IMR-90 (cell line): ENCODE results near the gene CHAT. TPM values are rescaled to one million over a fixed set of nuclear protein-coding genes. Genes with fewer than 3 reads are reported as not detected.

Source experiments
- ATAC-seq: fragments of 200-7000 bp; cut with Tn5 transposase; 2 replicates; pipeline ENCODE4 v1.9.1; 2020; ENCODE audit warnings: low read depth, mild to moderate bottlenecking, moderate library complexity
- BruUV-seq: library from RNA; stranded (reverse); fragments of 400-500 nt; replicated peaks from 2 replicates; lab custom pipeline; 2021; lab: Mats Ljungman, UMichigan
- CTCF ChIA-PET: fragments of 300-600 bp; formaldehyde crosslinking; extraction: SDS; loops from one replicate; lab custom pipeline; 2021; ENCODE audit warnings: antibody characterized with exemption; lab: Yijun Ruan, JAX
- POLR2A ChIA-PET: fragments of 300-600 bp; sonication (Branson Sonifier 250); formaldehyde crosslinking; loops from one replicate; lab custom pipeline; 2022; ENCODE audit warnings: antibody characterized with exemption; ENCODE audit not compliant: unreplicated experiment; lab: Charles Lee
- DNase-seq: peaks from one replicate; pipeline ENCODE4 v3.0.0; 2013
- H2AFZ ChIP-seq: replicated peaks from 2 replicates; pipeline ENCODE3; 2013; ENCODE audit warnings: low read length, mild to moderate bottlenecking; ENCODE audit not compliant: poor library complexity
- H2AK5ac ChIP-seq: 2 replicates; pipeline ENCODE4 v1.6.1; 2013; ENCODE audit warnings: low read depth, low read length, inconsistent platforms
- H2AK9ac ChIP-seq: replicated peaks from 2 replicates; pipeline ENCODE3; 2013; ENCODE audit warnings: mild to moderate bottlenecking, low read depth, low read length, moderate library complexity; ENCODE audit not compliant: poor library complexity
- H2BK120ac ChIP-seq: 2 replicates; pipeline ENCODE4 v1.6.1; 2013; ENCODE audit warnings: low read depth, low read length, inconsistent platforms
- H2BK15ac ChIP-seq: 3 replicates; pipeline ENCODE4 v1.6.1; 2013; ENCODE audit warnings: low read depth, low read length, inconsistent platforms
- H2BK20ac ChIP-seq: 2 replicates; pipeline ENCODE4 v1.6.1; 2013; ENCODE audit warnings: low read depth, mild to moderate bottlenecking, inconsistent platforms, low read length, moderate library complexity
- H2BK5ac ChIP-seq: 2 replicates; pipeline ENCODE4 v1.6.1; 2013; ENCODE audit warnings: mild to moderate bottlenecking, low read depth, low read length, inconsistent platforms; ENCODE audit not compliant: poor library complexity, severe bottlenecking
- H3K14ac ChIP-seq: replicated peaks from 2 replicates; pipeline ENCODE4 v1.6.1; 2013; ENCODE audit warnings: low read depth, low read length, inconsistent platforms
- H3K18ac ChIP-seq: 2 replicates; pipeline ENCODE4 v1.6.1; 2013; ENCODE audit warnings: low read depth, low read length, control low read depth
- H3K23ac ChIP-seq: 2 replicates; pipeline ENCODE4 v1.6.1; 2013; ENCODE audit warnings: low read depth, low read length, inconsistent platforms
- H3K27ac ChIP-seq: 2 replicates; pipeline ENCODE4 v1.5.1; 2013; ENCODE audit warnings: mild to moderate bottlenecking, control low read depth, low read length; ENCODE audit not compliant: insufficient read depth
- H3K27me3 ChIP-seq: 2 replicates; pipeline ENCODE4 v1.6.1; 2013; ENCODE audit warnings: low read length; ENCODE audit not compliant: control insufficient read depth, insufficient read depth
- H3K36me3 ChIP-seq: 2 replicates; pipeline ENCODE4 v1.6.1; 2013; ENCODE audit warnings: low read length, mixed read lengths; ENCODE audit not compliant: control insufficient read depth, insufficient read depth
- H3K4ac ChIP-seq: 2 replicates; pipeline ENCODE4 v1.6.1; 2013; ENCODE audit warnings: low read depth, low read length, inconsistent platforms
- H3K4me1 ChIP-seq: 2 replicates; pipeline ENCODE4 v1.6.1; 2013; ENCODE audit warnings: low read length, mixed read lengths; ENCODE audit not compliant: control insufficient read depth, insufficient read depth
- H3K4me2 ChIP-seq: 2 replicates; pipeline ENCODE4 v1.6.1; 2013; ENCODE audit warnings: low read depth, mild to moderate bottlenecking, control low read depth, low read length, moderate library complexity
- H3K4me3 ChIP-seq: 2 replicates; pipeline ENCODE4 v1.5.1; 2013; ENCODE audit warnings: low read depth, mild to moderate bottlenecking, control low read depth, low read length, moderate library complexity; ENCODE audit not compliant: insufficient read depth
- H3K56ac ChIP-seq: 2 replicates; pipeline ENCODE4 v1.6.1; 2013; ENCODE audit warnings: low read length, inconsistent platforms; ENCODE audit not compliant: insufficient read depth; ENCODE audit errors: extremely low read depth
- H3K79me1 ChIP-seq, 2 experiments: 2 replicates each; pipeline ENCODE4 v1.6.1; 2013; ENCODE audit warnings: low read length in 2 of 2, inconsistent platforms in 1 of 2, low read depth in 1 of 2
- H3K9ac ChIP-seq: 2 replicates; pipeline ENCODE4 v1.6.1; 2013; ENCODE audit warnings: low read depth, low read length, control low read depth
- H3K9me1 ChIP-seq: 2 replicates; pipeline ENCODE4 v1.6.1; 2013; ENCODE audit warnings: low read length, inconsistent platforms; ENCODE audit not compliant: insufficient read depth
- H3K9me3 ChIP-seq: 2 replicates; pipeline ENCODE4 v1.6.1; 2013; ENCODE audit warnings: low read length; ENCODE audit not compliant: control insufficient read depth, insufficient read depth
- H4K20me1 ChIP-seq: 2 replicates; pipeline ENCODE4 v1.6.1; 2013; ENCODE audit warnings: low read length, inconsistent platforms; ENCODE audit not compliant: insufficient read depth
- H4K5ac ChIP-seq: 2 replicates; pipeline ENCODE4 v1.6.1; 2013; ENCODE audit warnings: mild to moderate bottlenecking, low read depth, low read length, control low read depth
- H4K8ac ChIP-seq, 2 experiments: 2 replicates each; pipeline ENCODE4 v1.6.1; 2013; ENCODE audit warnings: low read depth in 2 of 2, low read length in 2 of 2, control low read depth in 1 of 2, inconsistent platforms in 1 of 2
- H4K91ac ChIP-seq: 2 replicates; pipeline ENCODE4 v1.6.1; 2013; ENCODE audit warnings: low read depth, low read length, inconsistent platforms; ENCODE audit not compliant: insufficient read depth
- CTCF ChIP-seq: conservative IDR thresholded peaks from 2 replicates; pipeline ENCODE4 v1.5.1; 2012; ENCODE audit warnings: mild to moderate bottlenecking, low read depth, low read length, improper control_type of control experiment
- ELK1 ChIP-seq: fragments of 150-350 bp; IDR thresholded peaks from 2 replicates; pipeline ENCODE4 v1.6.1; 2016; ENCODE audit warnings: low read depth, mild to moderate bottlenecking, low read length, moderate library complexity, borderline replicate concordance
- MAFK ChIP-seq: IDR thresholded peaks from 2 replicates; pipeline ENCODE4 v1.6.1; 2012; ENCODE audit warnings: low read depth, low read length, improper control_type of control experiment
- RFX5 ChIP-seq: IDR thresholded peaks from 2 replicates; pipeline ENCODE4 v1.8.0; 2012; ENCODE audit warnings: low read depth, mild to moderate bottlenecking, low read length, moderate library complexity
- USF2 ChIP-seq: fragments of 150-350 bp; IDR thresholded peaks from 2 replicates; pipeline ENCODE4 v1.6.1; 2017; ENCODE audit warnings: mild to moderate bottlenecking, antibody characterized with exemption, low read length, low read depth
- WGBS, 2 experiments: methylation state at CpG; one replicate each; pipeline versions ENCODE4 v1.1.5 to v1.1.7; 2013; ENCODE audit warnings: missing lambda C conversion rate in 2 of 2; ENCODE audit not compliant: insufficient read length in 1 of 2; ENCODE audit errors: extremely low coverage in 2 of 2; 5-methylcytosine and 5-hydroxymethylcytosine counted together
- dilution Hi-C: fragments of 300-500 bp; cut with HindIII; formaldehyde crosslinking; loops from one replicate; pipeline ENCODE4 v1.14.3; 2018; ENCODE audit warnings: low sequenced_read_pairs; ENCODE audit not compliant: unreplicated experiment
- in situ Hi-C: fragments of 300-500 bp; cut with MboI; formaldehyde crosslinking; loops from 3 replicates; pipeline ENCODE4 v1.14.3; 2019; ENCODE audit warnings: low sequenced_read_pairs, inconsistent platforms, mixed read lengths
- intact Hi-C: fragments of 100-400 bp; cut with micrococcal nuclease; formaldehyde crosslinking; loops from 2 replicates; pipeline ENCODE4 v1.10.0; 2022
- polyA plus RNA-seq, 3 experiments: library from polyadenylated mRNA; depleted of rRNA; stranded (reverse); fragments of >200 nt; gene quantifications; 2 replicates each; pipeline ENCODE4 v1.2.3, GENCODE V29; 2012; ENCODE audit warnings: low replicate concordance in 1 of 3
- total RNA-seq: library from RNA; depleted of rRNA; stranded (reverse); fragments of >200 nt; gene quantifications from 2 replicates; pipeline ENCODE4 v1.2.3, GENCODE V29; 2012

The CHAT gene
- total and polyA plus RNA-seq, 2 of the 4 experiments (the other 2 are of a cell fraction), result not detected

- dilution Hi-C loops, result no loop called here
- Histone ChIP-seq H2BK20ac (no peak overlapping the region), H3K18ac (no peak overlapping the region), H3K23ac (no peak overlapping the region), H3K9ac (no peak overlapping the region), H3K79me1 (no peaks in the 10 kb centered on the region), H2AK5ac (no peak overlapping the region), H2BK5ac (no peak overlapping the region), H3K27ac (no peak overlapping the region), H4K8ac (no peak overlapping the region), H3K4me1 (no peaks in the 10 kb centered on the region), H3K4ac (no peak overlapping the region), H4K20me1 (no peaks in the 10 kb centered on the region), H2BK120ac (no peak overlapping the region), H3K4me3 (no peak overlapping the region), H3K9me3 (no peaks in the 10 kb centered on the region), H2AFZ (peak overlapping the region; percentile 79), H3K4me2 (peak overlapping the region; percentile 38), H4K91ac (no peak overlapping the region), H3K14ac (no peak overlapping the region), H3K27me3 (no peaks in the 10 kb centered on the region), H3K9me1 (no peaks in the 10 kb centered on the region), H2BK15ac (no peak overlapping the region), H3K36me3 (no peaks in the 10 kb centered on the region), H2AK9ac (no peak overlapping the region), H3K56ac (no peak overlapping the region), H4K5ac (no peak overlapping the region)
- CTCF ChIA-PET, result no interaction called here
- no peak for ATAC-seq
- WGBS, 2 experiments, result 25% methylated on average over 5 of the region's 19 CpGs; no CpG with 5 or more reads in 1 of the 2 experiments
- POLR2A ChIA-PET, result no interaction called here
- intact Hi-C loops, result no loop called here
- no peak for DNase-seq
- no peak for TF ChIP-seq CTCF
- no peak for TF ChIP-seq MAFK
- TF ChIP-seq USF2, result no peak
- no peak for TF ChIP-seq RFX5
- TF ChIP-seq ELK1, result no peak
- in situ Hi-C loops, result no loop called here
- BruUV-seq, result no TSS peak
Observed at GRCh38 chr10:49678827-49679479, 65.1 kb downstream of the CHAT start.
